OCI-LY7 (cell line): Measurements from ENCODE around the gene RSPRY1. TPM values are rescaled to one million over a fixed set of nuclear protein-coding genes. Genes with fewer than 3 reads are reported as not detected.

Source experiments
- BruUV-seq: library from RNA; stranded (reverse); fragments of 400-500 nt; replicated peaks from 2 replicates; lab custom pipeline; 2021; lab: Mats Ljungman, UMichigan
- CTCF ChIA-PET: fragments of 300-600 bp; sonication (Branson Sonifier 250); formaldehyde crosslinking; loops from one replicate; lab custom pipeline; 2022; ENCODE audit warnings: antibody characterized with exemption; ENCODE audit not compliant: unreplicated experiment; lab: Charles Lee
- POLR2A ChIA-PET: fragments of 300-600 bp; sonication (Branson Sonifier 250); formaldehyde crosslinking; loops from one replicate; lab custom pipeline; 2022; ENCODE audit warnings: antibody characterized with exemption; lab: Charles Lee
- DNase-seq: peaks from one replicate; pipeline ENCODE4 v3.0.0-alpha.2; 2015; ENCODE audit warnings: low spot score
- H2AFZ ChIP-seq: fragments of 200-600 bp; sonication (generic), shearing (Covaris generic); 2 replicates; pipeline ENCODE4 v1.6.1; 2014; ENCODE audit warnings: mild to moderate bottlenecking, antibody characterized with exemption, low read length, moderate library complexity
- H3K27ac ChIP-seq: fragments of 200-600 bp; sonication (generic); 2 replicates; pipeline ENCODE4 v1.5.1; 2014; ENCODE audit warnings: mixed run types, low read depth, mild to moderate bottlenecking, moderate library complexity, low read length, inconsistent platforms; ENCODE audit not compliant: poor library complexity, severe bottlenecking
- H3K36me3 ChIP-seq: fragments of 200-600 bp; sonication (generic); 2 replicates; pipeline ENCODE4 v1.6.1; 2014; ENCODE audit warnings: mild to moderate bottlenecking, antibody characterized with exemption, low read length, moderate library complexity, mixed read lengths; ENCODE audit not compliant: insufficient read depth
- H3K4me1 ChIP-seq: fragments of 200-600 bp; sonication (generic); 2 replicates; pipeline ENCODE4 v1.5.1; 2014; ENCODE audit warnings: mild to moderate bottlenecking, low read length; ENCODE audit not compliant: insufficient read depth, poor library complexity, severe bottlenecking
- H3K4me2 ChIP-seq: fragments of 200-600 bp; sonication (generic); 2 replicates; pipeline ENCODE4 v1.6.1; 2014; ENCODE audit warnings: mild to moderate bottlenecking, low read length
- H3K4me3 ChIP-seq: fragments of 200-600 bp; sonication (generic); 2 replicates; pipeline ENCODE4 v1.5.1; 2014; ENCODE audit warnings: mild to moderate bottlenecking, low read depth, low read length; ENCODE audit not compliant: poor library complexity, severe bottlenecking
- H3K79me2 ChIP-seq: fragments of 200-600 bp; sonication (generic); 2 replicates; pipeline ENCODE4 v1.6.1; 2016; ENCODE audit warnings: low read depth, mild to moderate bottlenecking, low read length, moderate library complexity, mixed read lengths; ENCODE audit not compliant: insufficient read depth
- H3K9me2 ChIP-seq: fragments of 200-600 bp; sonication (generic); 2 replicates; pipeline ENCODE4 v1.6.1; 2016; ENCODE audit warnings: mild to moderate bottlenecking, low read length, mixed read lengths; ENCODE audit not compliant: insufficient read depth
- H3K9me3 ChIP-seq: fragments of 200-600 bp; sonication (generic); 2 replicates; pipeline ENCODE4 v1.6.1; 2014; ENCODE audit warnings: mild to moderate bottlenecking, mixed run types, low read length, mixed read lengths
- H4K20me1 ChIP-seq: fragments of 200-600 bp; sonication (generic); 2 replicates; pipeline ENCODE4 v1.6.1; 2014; ENCODE audit warnings: mild to moderate bottlenecking, antibody characterized with exemption, low read length, moderate library complexity, mixed read lengths; ENCODE audit not compliant: insufficient read depth
- EZH2phosphoT487 ChIP-seq: fragments of 200-600 bp; sonication (generic); IDR thresholded peaks from 2 replicates; pipeline ENCODE4 v1.6.1; 2018; ENCODE audit warnings: low read depth, borderline replicate concordance, mild to moderate bottlenecking, mixed run types, antibody characterized with exemption, low read length, moderate library complexity, mixed read lengths
- intact Hi-C: fragments of 100-400 bp; cut with micrococcal nuclease; formaldehyde crosslinking; loops from one replicate; pipeline ENCODE4 v1.10.0; 2022; ENCODE audit not compliant: unreplicated experiment
- total RNA-seq, 2 experiments: library from RNA; depleted of rRNA in 1 of 2; stranded (reverse); fragments of >200 nt in 1 of 2; shearing (Covaris generic) in 1 of 2; gene quantifications; 2 replicates each; pipeline ENCODE4 v1.2.3, GENCODE V29; 2014 to 2022
- TF ChIP-seq, protein P1 (sequence below): fragments of 200-600 bp; sonication (generic); conservative IDR thresholded peaks from 2 replicates; pipeline ENCODE4 v1.5.1; 2014; ENCODE audit warnings: mild to moderate bottlenecking, antibody characterized with exemption, low read length, moderate library complexity, mixed read lengths

RSPRY1 gene
- total RNA-seq, 2 experiments from 2014 or later, result 17.1 to 25.2 TPM

DNA sequence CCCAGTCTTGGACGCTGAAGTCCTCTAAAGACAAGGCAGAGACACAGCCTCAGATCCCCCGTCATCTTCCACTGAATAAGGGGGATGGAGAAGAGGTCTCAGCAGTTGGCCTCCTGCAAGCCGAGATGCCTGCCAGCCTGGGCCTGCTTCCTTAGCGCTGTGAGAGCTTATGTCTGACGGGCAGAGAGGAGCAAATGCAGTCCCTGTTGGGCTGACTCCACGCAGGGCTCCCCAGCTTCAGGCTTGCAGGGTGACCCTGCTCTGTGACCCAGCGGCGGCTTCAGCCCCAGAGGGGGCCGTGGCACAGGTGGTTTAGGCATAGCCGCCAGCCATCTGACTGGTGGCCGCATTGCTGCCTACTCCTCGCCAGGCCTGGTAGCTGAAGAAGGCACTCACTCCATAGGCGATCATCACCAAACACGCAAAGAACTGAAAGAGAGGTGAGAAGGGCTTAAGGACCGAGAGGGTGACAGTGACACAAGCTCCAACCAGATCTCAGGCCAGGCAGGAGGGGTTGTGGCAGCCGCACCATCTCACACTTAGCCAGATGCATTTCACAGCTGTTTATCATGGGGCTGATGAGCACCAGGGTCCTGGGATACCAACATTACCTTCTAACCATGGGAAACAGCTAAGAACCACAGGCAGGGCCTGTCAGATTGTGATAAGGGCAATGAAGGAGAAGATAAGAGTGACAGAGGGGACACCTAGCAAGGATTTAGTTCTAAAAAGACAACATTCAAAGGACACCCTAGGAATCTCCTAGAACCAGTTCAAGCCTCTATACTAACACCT lies 70.7 kb downstream of the RSPRY1 start:
- no TSS peak for BruUV-seq
- H3K79me2 ChIP-seq, result no peaks in the 10 kb centered on the region
- CTCF ChIA-PET, result interaction anchor here (0.6 kb wide), 1 partner anchor 163 kb away, joined by 12 read pairs; no protein-coding TSS in a partner anchor

DNA sequence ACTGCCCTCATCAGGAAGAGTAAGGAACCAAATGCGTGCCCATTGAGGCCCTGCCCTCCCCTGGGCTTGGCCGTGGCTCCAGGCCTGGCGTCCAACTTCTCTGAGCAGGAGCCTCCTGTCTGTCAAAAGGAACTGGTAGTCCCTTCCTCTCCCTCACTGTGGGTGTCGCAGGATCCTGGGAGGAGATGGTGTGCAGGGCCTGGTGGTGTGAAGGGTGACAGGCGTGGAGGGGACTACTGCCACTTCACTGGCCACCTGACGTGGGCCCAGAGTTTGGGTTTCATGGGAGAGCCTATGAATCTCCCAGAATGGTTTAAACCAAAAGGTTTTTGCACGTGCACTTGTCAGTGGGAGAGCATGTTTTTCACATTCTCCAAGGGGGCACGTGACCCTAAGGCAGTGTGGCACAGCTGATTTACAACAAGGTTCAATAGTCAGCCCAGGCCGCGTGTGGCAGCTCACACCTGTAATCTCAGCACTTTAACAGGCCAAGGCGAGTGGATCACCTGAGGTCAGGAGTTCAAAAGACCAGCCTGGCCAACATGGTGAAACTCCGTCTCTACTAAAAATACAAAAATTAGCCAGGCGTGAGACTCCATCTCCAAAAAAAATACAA lies 71.4 kb downstream of the RSPRY1 start:
- Histone ChIP-seq H3K27ac (no peak overlapping the region), H2AFZ (no peak overlapping the region), H3K4me1 (peaks cover 9% of the 10 kb centered on the region), H3K36me3 (peaks cover 15% of the 10 kb centered on the region), H3K4me3 (no peak overlapping the region), H4K20me1 (no peaks in the 10 kb centered on the region), H3K79me2 (no peaks in the 10 kb centered on the region), H3K9me3 (peaks cover 3% of the 10 kb centered on the region), H3K4me2 (no peak overlapping the region), H3K9me2 (no peaks in the 10 kb centered on the region)
- TF ChIP-seq, protein P1, sequence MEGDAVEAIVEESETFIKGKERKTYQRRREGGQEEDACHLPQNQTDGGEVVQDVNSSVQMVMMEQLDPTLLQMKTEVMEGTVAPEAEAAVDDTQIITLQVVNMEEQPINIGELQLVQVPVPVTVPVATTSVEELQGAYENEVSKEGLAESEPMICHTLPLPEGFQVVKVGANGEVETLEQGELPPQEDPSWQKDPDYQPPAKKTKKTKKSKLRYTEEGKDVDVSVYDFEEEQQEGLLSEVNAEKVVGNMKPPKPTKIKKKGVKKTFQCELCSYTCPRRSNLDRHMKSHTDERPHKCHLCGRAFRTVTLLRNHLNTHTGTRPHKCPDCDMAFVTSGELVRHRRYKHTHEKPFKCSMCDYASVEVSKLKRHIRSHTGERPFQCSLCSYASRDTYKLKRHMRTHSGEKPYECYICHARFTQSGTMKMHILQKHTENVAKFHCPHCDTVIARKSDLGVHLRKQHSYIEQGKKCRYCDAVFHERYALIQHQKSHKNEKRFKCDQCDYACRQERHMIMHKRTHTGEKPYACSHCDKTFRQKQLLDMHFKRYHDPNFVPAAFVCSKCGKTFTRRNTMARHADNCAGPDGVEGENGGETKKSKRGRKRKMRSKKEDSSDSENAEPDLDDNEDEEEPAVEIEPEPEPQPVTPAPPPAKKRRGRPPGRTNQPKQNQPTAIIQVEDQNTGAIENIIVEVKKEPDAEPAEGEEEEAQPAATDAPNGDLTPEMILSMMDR, result no peak
- no peak for TF ChIP-seq EZH2phosphoT487
- ChIA-PET POLR2A (interaction anchor here (0.6 kb wide), 1 partner anchor 224 kb away, joined by 6 read pairs; no protein-coding TSS in a partner anchor), CTCF (no interaction called here)
- BruUV-seq, result no TSS peak
- DNase-seq, result no peak
- intact Hi-C loops, result no loop called here

More for the DNA sequence above, 70.7 kb downstream of the RSPRY1 start:
- Histone ChIP-seq H3K36me3 (peaks cover 22% of the 10 kb centered on the region), H2AFZ (no peak overlapping the region), H3K9me3 (peaks cover 10% of the 10 kb centered on the region), H3K4me1 (peaks cover 9% of the 10 kb centered on the region), H4K20me1 (no peaks in the 10 kb centered on the region), H3K9me2 (no peaks in the 10 kb centered on the region), H3K4me2 (no peak overlapping the region), H3K4me3 (no peak overlapping the region), H3K27ac (no peak overlapping the region)
- TF ChIP-seq, protein P1, result no peak
- no peak for TF ChIP-seq EZH2phosphoT487
- intact Hi-C loops, result no loop called here
- POLR2A ChIA-PET, result interaction anchor here (0.6 kb wide), 1 partner anchor 225 kb away, joined by 6 read pairs; no protein-coding TSS in a partner anchor
- DNase-seq, result no peak
